Measurements from ENCODE around the gene HYOU1. TPM values are rescaled to one million over a fixed set of nuclear protein-coding genes. Genes with fewer than 3 reads are reported as not detected.
A peak's percentile ranks its signal among the peaks of the same experiment; 100 is the strongest.

HYOU1 gene
- total RNA-seq, 1 experiment from 2014 or later = 117 TPM

DNA sequence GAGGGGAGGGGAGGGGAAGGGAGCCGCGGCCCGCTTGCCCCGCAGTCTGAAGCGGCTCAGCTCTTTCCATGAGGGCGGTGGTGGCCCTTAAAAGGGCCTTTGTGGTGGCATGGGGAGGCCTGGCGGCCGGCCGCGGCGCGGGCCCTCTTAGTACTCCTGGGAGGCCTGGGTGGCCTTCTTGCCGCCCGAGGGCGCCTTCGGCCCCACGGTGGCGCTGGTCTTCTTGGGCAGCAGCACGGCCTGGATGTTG, 37.7 kb upstream of the HYOU1 start:
- Histone ChIP-seq H3K4me2 (peak overlapping the region; percentile 99), H3K27me3 (ENCODE audit: insufficient read depth, low read depth) (no peaks in the 10 kb centered on the region), H3K9me3 (ENCODE audit: insufficient read depth, low read depth) (no peaks in the 10 kb centered on the region), H3K4me1 (replicated peaks; ENCODE audit: insufficient read depth) (peaks cover 24% of the 10 kb centered on the region), H4K20me1 (ENCODE audit: insufficient read depth) (peaks cover 18% of the 10 kb centered on the region), H3K79me2 (ENCODE audit: low read depth) (peaks cover 45% of the 10 kb centered on the region), H3K9me2 (ENCODE audit: insufficient read depth) (no peaks in the 10 kb centered on the region), H2AFZ (peak overlapping the region; percentile 86), H3F3A (ENCODE audit: insufficient read depth, low read depth) (peaks cover 63% of the 10 kb centered on the region; the same call in 1 of the 2 replicates), H3K4me3 (peak overlapping the region; percentile 91), H3K27ac (peak overlapping the region; percentile 48), H3K36me3 (ENCODE audit: low read depth) (peaks cover 32% of the 10 kb centered on the region)
- BruUV-seq (replicated peaks) = no TSS peak
- peak; percentile 80 to 82 for DNase-seq
- intact Hi-C loops (cut with micrococcal nuclease; ENCODE audit: unreplicated experiment) = loop anchor here (2.0 to 10.0 kb wide), 5 partner anchors 38 to 380 kb away; partner anchors contain the start of genes HYOU1 and NLRX1
- ChIA-PET POLR2A (ENCODE audit: unreplicated experiment) (interaction anchor here (0.6 to 1.7 kb wide), 6 partner anchors 12 to 40 kb away, joined by 3 to 6 read pairs (median 5); partner anchors contain the start of genes C2CD2L, HINFP and VPS11), CTCF (interaction anchor here (0.7 to 0.9 kb wide), 2 partner anchors 10 to 244 kb away, joined by 4 to 10 read pairs; no protein-coding TSS in a partner anchor)
- TF ChIP-seq, protein P1, sequence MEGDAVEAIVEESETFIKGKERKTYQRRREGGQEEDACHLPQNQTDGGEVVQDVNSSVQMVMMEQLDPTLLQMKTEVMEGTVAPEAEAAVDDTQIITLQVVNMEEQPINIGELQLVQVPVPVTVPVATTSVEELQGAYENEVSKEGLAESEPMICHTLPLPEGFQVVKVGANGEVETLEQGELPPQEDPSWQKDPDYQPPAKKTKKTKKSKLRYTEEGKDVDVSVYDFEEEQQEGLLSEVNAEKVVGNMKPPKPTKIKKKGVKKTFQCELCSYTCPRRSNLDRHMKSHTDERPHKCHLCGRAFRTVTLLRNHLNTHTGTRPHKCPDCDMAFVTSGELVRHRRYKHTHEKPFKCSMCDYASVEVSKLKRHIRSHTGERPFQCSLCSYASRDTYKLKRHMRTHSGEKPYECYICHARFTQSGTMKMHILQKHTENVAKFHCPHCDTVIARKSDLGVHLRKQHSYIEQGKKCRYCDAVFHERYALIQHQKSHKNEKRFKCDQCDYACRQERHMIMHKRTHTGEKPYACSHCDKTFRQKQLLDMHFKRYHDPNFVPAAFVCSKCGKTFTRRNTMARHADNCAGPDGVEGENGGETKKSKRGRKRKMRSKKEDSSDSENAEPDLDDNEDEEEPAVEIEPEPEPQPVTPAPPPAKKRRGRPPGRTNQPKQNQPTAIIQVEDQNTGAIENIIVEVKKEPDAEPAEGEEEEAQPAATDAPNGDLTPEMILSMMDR (conservative IDR thresholded peaks at IDR 0.05) = peak; percentile 71
- no peak for TF ChIP-seq EZH2 (IDR thresholded peaks at IDR 0.05; ENCODE audit: low read depth)

DNA sequence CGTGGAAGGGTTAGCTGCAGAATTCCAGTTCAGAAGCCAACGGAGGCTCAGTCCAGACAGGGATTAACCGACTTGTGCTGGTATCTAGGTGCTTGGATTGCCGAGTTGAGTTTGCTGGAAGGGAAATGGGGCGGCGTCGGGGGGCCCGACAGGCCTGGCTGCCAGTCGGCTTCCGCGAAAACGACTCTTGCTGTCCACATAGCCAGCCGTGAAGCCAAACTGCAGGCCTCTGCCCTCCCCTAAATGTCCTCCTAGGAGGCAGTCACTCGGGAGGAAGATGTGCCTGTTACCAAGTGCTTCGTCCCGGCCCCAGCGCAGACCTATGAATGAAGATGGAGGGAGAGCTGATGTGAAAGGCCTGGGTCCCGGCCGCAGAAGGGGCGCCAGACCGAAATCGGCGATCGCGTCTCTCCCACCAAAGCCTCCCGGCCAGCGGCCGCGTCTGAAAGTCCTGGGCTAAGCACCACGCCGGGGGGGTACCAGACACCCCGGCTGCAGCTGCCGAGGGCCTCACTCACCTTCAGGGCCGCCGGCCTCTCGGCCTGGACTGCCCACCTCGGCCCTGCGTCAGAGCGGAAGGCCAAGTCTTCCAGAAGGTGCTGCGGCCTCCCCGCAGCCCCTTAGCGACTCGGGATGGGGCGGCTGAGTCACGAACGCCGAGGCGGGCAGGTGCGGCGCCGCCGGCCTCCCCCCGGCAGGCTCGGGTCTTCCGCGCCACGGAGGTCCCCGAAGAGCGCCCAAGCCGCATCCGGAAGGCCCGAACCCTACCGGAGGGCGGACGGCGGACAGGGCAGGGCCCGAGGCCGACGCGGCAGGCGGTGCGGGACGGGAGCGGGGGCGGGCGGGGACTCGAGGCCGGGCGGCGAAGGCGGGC, 37.2 kb upstream of the HYOU1 start:
- Histone ChIP-seq H4K20me1 (ENCODE audit: insufficient read depth) (peaks cover 18% of the 10 kb centered on the region), H3K79me2 (ENCODE audit: low read depth) (peaks cover 42% of the 10 kb centered on the region), H3K4me2 (peak overlapping the region; percentile 99), H3K4me3 (peak overlapping the region; percentile 91), H3F3A (ENCODE audit: insufficient read depth, low read depth) (peaks cover 64% of the 10 kb centered on the region; the same call in 1 of the 2 replicates), H3K9me3 (ENCODE audit: insufficient read depth, low read depth) (no peaks in the 10 kb centered on the region), H3K36me3 (ENCODE audit: low read depth) (peaks cover 32% of the 10 kb centered on the region), H2AFZ (peak overlapping the region; percentile 86), H3K27me3 (ENCODE audit: insufficient read depth, low read depth) (no peaks in the 10 kb centered on the region), H3K9me2 (ENCODE audit: insufficient read depth) (no peaks in the 10 kb centered on the region), H3K4me1 (replicated peaks; ENCODE audit: insufficient read depth) (peaks cover 23% of the 10 kb centered on the region), H3K27ac (peak overlapping the region; percentile 48)
- CTCF ChIA-PET = interaction anchor here (0.7 to 0.9 kb wide), 3 partner anchors 9 to 244 kb away, joined by 4 to 10 read pairs (median 4); no protein-coding TSS in a partner anchor
- TF ChIP-seq EZH2 (IDR thresholded peaks at IDR 0.05; ENCODE audit: low read depth) = no peak
- TF ChIP-seq, protein P1 (conservative IDR thresholded peaks at IDR 0.05) = 0 out of 2 replicates have a peak, but pooled peaks have one; percentile 27
- DNase-seq = peak in 1 of 2 experiments; percentile 25
- BruUV-seq (replicated peaks) = no TSS peak
- intact Hi-C loops (cut with micrococcal nuclease; ENCODE audit: unreplicated experiment) = loop anchor here (2.0 to 10.0 kb wide), 5 partner anchors 37 to 381 kb away; partner anchors contain the start of genes HYOU1 and NLRX1
- POLR2A ChIA-PET (ENCODE audit: unreplicated experiment) = interaction anchor here (0.6 to 1.7 kb wide), 5 partner anchors 13 to 40 kb away, joined by 3 to 6 read pairs (median 5); partner anchors contain the start of genes C2CD2L, HINFP and VPS11
